Measurements from ENCODE around the gene BAIAP2L1. TPM values are rescaled to one million over a fixed set of nuclear protein-coding genes. Genes with fewer than 3 reads are reported as not detected.
A peak's percentile ranks its signal among the peaks of the same experiment; 100 is the strongest.

BAIAP2L1 gene
- total RNA-seq, 1 donor from 2014 or later, result 6.5 TPM

DNA sequence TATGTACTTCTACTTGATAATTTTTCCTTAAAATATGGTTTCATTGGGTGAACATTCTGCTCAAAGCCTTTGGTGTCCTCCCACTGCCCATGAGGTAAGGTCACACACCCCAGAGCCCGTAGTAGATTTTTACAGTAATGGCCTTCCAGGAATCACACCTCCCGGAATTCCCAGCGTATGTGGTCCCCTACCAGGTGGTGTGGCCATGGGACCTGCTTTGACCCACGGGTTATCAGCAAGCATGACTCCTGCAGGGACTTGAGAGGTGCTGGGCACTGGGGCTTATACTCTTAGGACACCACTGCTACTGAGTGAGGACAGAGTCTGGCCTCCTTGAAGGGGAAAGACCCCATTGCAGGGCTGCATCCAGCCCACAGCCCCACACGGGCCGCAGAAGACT lies 42.2 kb downstream of the BAIAP2L1 start:
- DNase-seq, result no peak

DNA sequence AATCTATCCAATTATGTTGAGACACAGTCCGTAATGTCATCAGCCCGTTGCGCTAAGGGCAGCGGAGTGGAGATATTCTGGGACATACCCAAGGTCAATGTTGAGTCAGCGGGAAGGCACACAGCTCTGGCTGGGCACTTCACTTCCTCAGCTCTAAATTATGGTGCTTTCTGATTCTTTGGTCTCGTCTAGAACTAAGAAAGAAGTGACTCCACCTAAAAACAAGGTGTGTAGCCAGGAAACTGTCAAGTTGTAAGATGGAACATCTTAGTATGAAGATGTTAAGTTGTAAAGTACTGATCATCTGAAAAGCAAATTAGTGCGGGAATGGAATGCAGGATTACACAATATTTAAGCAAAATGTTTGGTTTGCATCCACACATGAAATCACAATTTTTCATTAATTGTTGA lies 43.1 kb downstream of the BAIAP2L1 start:
- no peak for DNase-seq

- no peak for DNase-seq
Observed at GRCh38 chr7:98355250-98355538, 45.7 kb downstream of the BAIAP2L1 start.

DNA sequence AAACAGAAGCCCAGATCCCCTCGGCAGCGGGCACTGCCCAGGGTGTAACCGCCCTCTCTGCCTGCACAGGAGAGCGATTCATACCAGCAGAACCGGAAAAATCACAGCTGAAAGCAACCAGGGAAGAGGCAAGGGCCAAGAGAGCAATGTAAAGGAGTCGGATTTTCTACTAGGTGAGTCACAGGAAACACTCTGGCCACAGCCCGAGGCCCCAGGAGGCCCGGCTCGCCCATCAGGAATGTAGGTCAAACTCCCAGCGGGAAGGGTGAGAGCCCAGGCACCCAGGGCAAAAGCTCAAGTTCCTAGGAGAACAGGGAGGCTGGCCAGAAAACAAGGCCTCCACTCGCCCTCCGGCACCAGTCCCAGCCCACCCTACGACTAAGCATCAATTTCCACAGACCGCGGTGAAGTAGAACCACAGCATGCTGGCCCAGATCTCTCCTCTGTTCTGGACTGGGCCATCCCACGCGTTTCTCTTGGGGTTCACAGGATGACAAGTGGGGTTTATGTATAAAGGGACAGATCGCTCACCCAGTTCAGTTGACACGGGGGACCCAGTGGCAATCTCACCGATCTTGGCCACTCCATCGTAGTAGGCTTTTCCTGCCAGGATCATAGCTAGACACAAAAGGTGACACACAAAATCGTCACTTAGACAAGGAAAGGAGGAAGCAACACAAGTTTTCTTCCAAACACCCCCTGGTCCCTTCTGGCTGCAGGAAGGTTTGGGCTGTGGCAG lies 46.2 kb downstream of the BAIAP2L1 start:
- DNase-seq, result peak; percentile 18

DNA sequence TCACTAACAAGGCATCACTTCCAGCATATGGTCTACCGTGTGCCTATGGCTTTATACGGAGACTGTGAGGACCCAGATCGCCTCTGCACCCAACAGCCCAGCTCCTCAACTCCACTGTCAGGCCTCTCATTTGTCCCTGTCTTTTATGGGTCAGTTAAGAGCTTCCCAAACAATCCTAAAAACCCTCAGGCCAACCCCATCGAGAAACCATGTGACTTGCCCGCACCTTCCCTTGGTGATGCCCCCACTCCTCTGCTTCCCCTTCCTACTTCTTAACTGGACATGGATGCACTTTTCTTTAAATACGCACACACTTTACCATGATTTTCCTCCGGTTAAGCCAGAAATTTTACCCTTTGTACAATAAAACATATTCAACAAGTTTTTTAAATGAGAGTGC lies 46.8 kb downstream of the BAIAP2L1 start:
- no peak for DNase-seq

DNA sequence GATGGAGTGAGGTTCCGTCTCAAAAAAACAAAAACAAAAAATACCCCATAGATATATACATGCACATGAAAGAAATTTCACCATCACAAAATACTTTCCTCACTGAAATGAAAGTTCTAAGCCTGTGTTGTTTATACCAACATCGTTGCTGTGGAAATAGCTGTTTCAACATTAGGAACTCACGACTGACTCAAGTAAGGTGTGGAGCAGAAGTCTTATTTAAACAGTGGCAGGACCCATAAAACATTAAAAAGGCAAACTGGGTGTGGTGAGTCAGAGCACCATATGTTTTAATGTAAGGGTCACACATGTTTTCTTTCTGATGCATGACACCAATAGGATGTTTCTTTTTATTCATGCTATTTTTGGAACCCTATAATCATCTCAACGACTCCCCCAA lies 48.3 kb downstream of the BAIAP2L1 start:
- peak; percentile 35 for DNase-seq

GRCh38 chr7:98351136-98351535 lies 49.8 kb downstream of the BAIAP2L1 start:
- no peak for DNase-seq

GRCh38 chr7:98348726-98349474 lies 52.0 kb downstream of the BAIAP2L1 start:
- DNase-seq, result no peak

DNA sequence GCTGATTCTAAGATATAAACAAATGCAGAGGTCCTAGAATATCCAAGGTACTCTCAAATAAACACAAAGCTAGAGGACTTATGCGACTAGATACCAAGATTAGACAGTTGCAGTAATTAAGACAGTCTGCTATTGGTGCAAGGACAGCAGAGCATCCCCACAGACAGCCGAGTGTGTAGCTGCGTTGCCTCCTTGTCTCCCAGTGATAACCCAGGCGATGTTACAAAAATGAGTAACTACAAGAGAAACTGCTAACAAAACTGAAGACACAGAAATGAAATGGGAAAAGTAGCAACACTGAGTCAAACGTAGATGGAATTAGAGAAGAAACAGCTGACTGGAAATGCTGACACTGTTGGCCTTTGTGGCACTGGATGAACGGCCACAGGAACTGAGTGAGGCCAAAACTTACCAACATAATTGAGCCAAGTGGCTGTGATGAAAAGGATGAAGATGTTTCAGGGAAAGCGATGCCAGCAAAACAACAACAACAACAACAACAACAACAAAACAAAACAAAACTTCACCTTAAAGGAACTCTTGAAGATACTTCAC lies 54.3 kb downstream of the BAIAP2L1 start:
- DNase-seq, result no peak

GRCh38 chr7:98341106-98341505 lies 59.8 kb downstream of the BAIAP2L1 start:
- no peak for DNase-seq

DNA sequence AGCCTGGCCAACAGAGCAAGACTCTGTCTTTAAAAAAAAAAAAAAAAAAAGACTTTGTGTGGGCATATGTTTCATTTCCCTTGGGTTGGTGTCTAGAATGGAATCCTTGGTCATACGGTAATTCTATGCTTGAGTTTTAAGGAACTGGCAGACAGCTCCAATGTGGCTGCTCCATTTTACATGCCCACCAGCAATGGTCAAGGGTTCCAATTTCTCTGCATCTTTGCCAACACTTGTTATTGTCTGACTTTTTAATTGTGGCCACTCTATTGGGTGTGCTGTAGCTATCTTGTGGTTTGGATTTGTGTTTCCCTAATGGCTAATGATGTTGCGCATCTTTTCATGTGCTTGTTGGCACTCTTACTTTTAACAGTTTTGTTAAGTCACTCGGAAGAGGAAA lies 61.8 kb downstream of the BAIAP2L1 start:
- no peak for DNase-seq

GRCh38 chr7:98338441-98338840 lies 62.4 kb downstream of the BAIAP2L1 start:
- no peak for DNase-seq

DNA sequence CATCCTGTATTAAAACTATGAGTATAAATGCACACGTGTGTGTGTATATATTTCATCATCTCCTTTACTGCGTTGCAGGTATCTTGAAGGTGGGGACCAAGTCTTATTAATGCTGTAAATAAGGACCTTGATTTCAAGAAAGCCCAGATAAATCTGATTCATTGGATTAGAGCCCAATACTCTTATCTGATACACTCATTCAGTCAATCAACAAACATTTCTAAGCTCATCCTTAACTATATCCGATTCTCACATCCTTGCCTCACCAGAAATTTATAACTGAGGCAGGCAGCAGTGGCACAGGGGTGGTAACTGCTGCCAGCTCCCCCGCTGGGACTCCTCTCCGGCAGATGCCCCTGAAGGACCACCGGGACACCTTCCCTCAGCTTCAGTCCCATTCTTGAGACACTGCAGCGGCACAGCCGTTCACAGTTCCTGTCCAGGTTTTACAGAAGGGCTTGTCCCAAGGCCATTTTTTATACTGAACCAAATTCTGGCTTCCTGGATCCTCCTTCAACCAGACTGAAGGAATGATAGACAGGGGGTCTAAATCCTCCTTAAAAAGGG lies 65.4 kb downstream of the BAIAP2L1 start:
- DNase-seq, result no peak

GRCh38 chr7:98334081-98334480 lies 66.8 kb downstream of the BAIAP2L1 start:
- DNase-seq, result no peak

- DNase-seq, result no peak
Observed at GRCh38 chr7:98330926-98331529, 69.9 kb downstream of the BAIAP2L1 start.

- no peak for DNase-seq
Observed at GRCh38 chr7:98329791-98330373, 71.0 kb downstream of the BAIAP2L1 start.

- DNase-seq, result no peak
Observed at GRCh38 chr7:98329100-98329790, 71.6 kb downstream of the BAIAP2L1 start.

- no peak for DNase-seq
Observed at GRCh38 chr7:98324782-98325181, 76.1 kb downstream of the BAIAP2L1 start.

DNA sequence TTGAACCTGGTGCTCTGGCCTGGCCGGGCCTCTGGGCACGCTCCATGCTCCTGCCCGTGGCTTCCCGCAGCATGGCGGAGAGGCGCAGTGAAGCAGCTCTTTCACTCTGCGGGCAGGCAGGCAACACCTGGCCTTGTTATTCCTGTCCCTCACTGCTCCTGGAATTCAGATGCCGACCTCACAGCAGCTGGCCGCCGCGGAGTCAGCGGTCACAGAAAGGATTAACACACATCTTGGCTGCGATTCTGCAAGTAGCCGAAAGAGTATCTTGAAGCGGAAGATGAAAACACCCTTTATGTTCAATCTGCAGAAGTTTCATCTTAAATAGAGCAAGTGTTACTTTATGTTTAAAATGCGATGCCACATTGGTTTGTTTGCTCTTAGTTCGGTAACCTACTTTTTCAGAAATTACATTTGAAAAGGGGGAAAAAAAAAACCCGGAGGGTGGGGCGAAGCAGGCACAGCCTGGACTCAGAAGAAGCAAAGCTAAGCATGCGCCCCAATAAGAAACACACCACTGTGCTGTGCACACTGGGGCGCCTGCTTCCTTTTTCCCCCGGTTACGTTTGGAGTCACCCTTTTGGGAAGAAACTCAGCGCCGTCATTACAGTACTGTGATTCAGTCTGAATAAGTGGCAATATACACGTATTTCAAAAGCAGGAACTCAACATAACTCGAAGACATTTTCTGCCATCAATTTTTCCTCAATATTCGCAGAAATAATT lies 77.1 kb downstream of the BAIAP2L1 start:
- peak; percentile 60 for DNase-seq

- DNase-seq, result peak; percentile 41
Observed at GRCh38 chr7:98322331-98323270, 78.3 kb downstream of the BAIAP2L1 start.

Data from tongue (tissue), 2 donors.